Measurements from ENCODE around the gene ALK. TPM values are rescaled to one million over a fixed set of nuclear protein-coding genes. Genes with fewer than 3 reads are reported as not detected.

The ALK gene
- total RNA-seq, 2 donors from 2014 or later: under 0.01 to 0.26 TPM

- Histone ChIP-seq H3K9me3 (no peaks in the 10 kb centered on the region), H3K4me3 (no peak overlapping the region), H3K36me3 (replicated peaks in 1 of 2; ENCODE audit: insufficient read depth in 1 of 2, low read depth in 2 of 2) (no peaks in the 10 kb centered on the region), H3K27ac (no peak overlapping the region), H3K4me1 (no peaks in the 10 kb centered on the region), H3K27me3 (no peaks in the 10 kb centered on the region)
- ATAC-seq: no peak
- no peak for DNase-seq
- no peak for TF ChIP-seq POLR2A (IDR thresholded peaks at IDR 0.05)
- TF ChIP-seq, protein P1, sequence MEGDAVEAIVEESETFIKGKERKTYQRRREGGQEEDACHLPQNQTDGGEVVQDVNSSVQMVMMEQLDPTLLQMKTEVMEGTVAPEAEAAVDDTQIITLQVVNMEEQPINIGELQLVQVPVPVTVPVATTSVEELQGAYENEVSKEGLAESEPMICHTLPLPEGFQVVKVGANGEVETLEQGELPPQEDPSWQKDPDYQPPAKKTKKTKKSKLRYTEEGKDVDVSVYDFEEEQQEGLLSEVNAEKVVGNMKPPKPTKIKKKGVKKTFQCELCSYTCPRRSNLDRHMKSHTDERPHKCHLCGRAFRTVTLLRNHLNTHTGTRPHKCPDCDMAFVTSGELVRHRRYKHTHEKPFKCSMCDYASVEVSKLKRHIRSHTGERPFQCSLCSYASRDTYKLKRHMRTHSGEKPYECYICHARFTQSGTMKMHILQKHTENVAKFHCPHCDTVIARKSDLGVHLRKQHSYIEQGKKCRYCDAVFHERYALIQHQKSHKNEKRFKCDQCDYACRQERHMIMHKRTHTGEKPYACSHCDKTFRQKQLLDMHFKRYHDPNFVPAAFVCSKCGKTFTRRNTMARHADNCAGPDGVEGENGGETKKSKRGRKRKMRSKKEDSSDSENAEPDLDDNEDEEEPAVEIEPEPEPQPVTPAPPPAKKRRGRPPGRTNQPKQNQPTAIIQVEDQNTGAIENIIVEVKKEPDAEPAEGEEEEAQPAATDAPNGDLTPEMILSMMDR (IDR thresholded peaks at IDR 0.05): no peak
- intact Hi-C loops (cut with DNase I): no loop called here
- 62 to 64% methylated on average over 5 of the region's 5 CpGs for WGBS, 2 donors
Observed at GRCh38 chr2:29269765-29270109, 651.6 kb downstream of the ALK start.

DNA sequence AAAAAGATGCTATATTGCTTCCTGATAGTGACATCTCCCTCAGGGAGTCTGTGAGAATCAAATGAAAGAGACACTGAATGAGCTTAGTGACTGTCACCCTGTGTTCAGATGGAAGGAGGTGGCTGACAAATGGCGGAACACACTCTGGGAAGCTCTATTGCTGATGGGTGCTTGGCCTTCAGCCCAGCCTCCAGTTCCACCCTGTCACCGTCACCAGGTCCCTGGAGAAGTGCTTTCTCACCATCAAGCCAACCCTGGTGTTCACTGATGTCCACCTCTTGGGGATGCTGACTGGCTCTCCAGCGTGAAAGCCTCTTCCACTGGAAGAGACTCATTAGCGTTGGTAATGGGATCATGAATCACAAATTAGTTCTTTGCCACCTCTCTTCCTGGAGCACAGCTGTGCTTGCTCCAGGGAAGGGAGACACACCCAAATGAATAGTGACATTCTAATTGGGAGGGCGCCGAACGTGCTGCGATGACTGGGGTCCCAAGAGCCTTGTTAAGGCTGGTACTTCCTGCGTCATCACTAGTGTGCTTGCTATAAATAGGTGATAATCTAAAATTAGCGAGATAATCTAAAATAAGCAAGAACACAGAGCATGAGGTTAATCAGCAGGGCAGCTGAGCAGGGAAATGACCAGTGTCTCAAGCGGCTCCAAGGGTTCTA, 652.2 kb downstream of the ALK start:
- TF ChIP-seq, protein P1 (IDR thresholded peaks at IDR 0.05): no peak
- no peak for TF ChIP-seq POLR2A (IDR thresholded peaks at IDR 0.05)
- 86 to 87% methylated on average over 11 of the region's 11 CpGs for WGBS, 2 donors
- DNase-seq: no peak
- Histone ChIP-seq H3K27ac (no peak overlapping the region), H3K9me3 (no peaks in the 10 kb centered on the region), H3K4me1 (no peaks in the 10 kb centered on the region), H3K27me3 (no peaks in the 10 kb centered on the region), H3K36me3 (replicated peaks in 1 of 2; ENCODE audit: insufficient read depth in 1 of 2, low read depth in 2 of 2) (no peaks in the 10 kb centered on the region), H3K4me3 (no peak overlapping the region)
- ATAC-seq: no peak
- intact Hi-C loops (cut with DNase I): no loop called here

GRCh38 chr2:29267720-29268119, 653.7 kb downstream of the ALK start:
- no peaks in the 10 kb centered on the region for H3K36me3 ChIP-seq (replicated peaks in 1 of 2; ENCODE audit: insufficient read depth in 1 of 2, low read depth in 2 of 2)
- no peak for ATAC-seq
- DNase-seq: no peak
- no peaks in the 10 kb centered on the region for H3K4me1 ChIP-seq
- TF ChIP-seq, protein P1 (IDR thresholded peaks at IDR 0.05): no peak
- TF ChIP-seq POLR2A (IDR thresholded peaks at IDR 0.05): no peak
- no peaks in the 10 kb centered on the region for H3K9me3 ChIP-seq
- intact Hi-C loops (cut with DNase I): no loop called here
- no peak overlapping the region for H3K4me3 ChIP-seq
- no peak overlapping the region for H3K27ac ChIP-seq
- no peaks in the 10 kb centered on the region for H3K27me3 ChIP-seq
- 32 to 33% methylated on average over 2 of the region's 2 CpGs for WGBS, 2 donors

- Histone ChIP-seq H3K4me1 (no peaks in the 10 kb centered on the region), H3K27me3 (no peaks in the 10 kb centered on the region), H3K36me3 (replicated peaks in 1 of 2; ENCODE audit: insufficient read depth in 1 of 2, low read depth in 2 of 2) (no peaks in the 10 kb centered on the region), H3K27ac (no peak overlapping the region), H3K9me3 (no peaks in the 10 kb centered on the region), H3K4me3 (no peak overlapping the region)
- WGBS, 2 donors: 93 to 98% methylated on average over 5 of the region's 5 CpGs
- intact Hi-C loops (cut with DNase I): no loop called here
- no peak for TF ChIP-seq POLR2A (IDR thresholded peaks at IDR 0.05)
- TF ChIP-seq, protein P1 (IDR thresholded peaks at IDR 0.05): no peak
- no peak for ATAC-seq
- DNase-seq: no peak
Observed at GRCh38 chr2:29263886-29264285, 657.5 kb downstream of the ALK start.

DNA sequence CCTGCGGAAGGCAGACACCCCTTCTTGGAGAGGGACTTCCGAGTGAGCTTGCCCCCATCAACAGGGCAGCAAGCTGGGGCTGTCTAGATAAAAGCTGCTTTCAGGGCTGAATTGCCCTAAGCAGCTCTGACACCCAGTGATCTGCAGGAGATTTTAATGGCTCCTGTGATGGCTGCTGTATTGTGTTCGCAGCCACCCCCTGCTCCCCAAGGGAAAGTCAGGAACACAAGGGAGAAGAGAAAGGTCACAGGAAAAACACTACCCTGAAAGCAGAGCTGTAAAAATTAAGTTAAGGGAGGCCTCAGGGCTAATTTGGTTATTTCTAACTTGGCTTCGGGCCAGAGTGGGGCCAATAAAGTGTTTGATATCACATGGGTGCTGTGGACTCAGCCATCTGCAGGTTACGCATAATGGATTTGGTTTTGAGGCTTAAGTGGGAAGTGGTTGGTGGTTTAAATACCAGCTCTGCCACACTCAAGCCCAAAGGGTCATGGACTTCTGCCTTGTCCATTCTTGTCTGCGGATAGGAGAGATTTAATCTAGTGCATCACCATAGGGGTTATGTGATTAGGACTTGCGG, 658.6 kb downstream of the ALK start:
- intact Hi-C loops (cut with DNase I): no loop called here
- 84 to 86% methylated on average over 6 to 7 of the region's 7 CpGs for WGBS, 2 donors

More for the DNA sequence above, 658.6 kb downstream of the ALK start:
- Histone ChIP-seq H3K36me3 (replicated peaks in 1 of 2; ENCODE audit: insufficient read depth in 1 of 2, low read depth in 2 of 2) (no peaks in the 10 kb centered on the region), H3K4me3 (no peak overlapping the region), H3K9me3 (no peaks in the 10 kb centered on the region), H3K27ac (no peak overlapping the region), H3K4me1 (no peaks in the 10 kb centered on the region), H3K27me3 (no peaks in the 10 kb centered on the region)
- DNase-seq (no peak), ATAC-seq (no peak)
- TF ChIP-seq, protein P1 (IDR thresholded peaks at IDR 0.05): no peak
- no peak for TF ChIP-seq POLR2A (IDR thresholded peaks at IDR 0.05)
